BLaER1 (cell line): ENCODE measurements around the gene DPYSL5.

Experiments
- H3K27ac ChIP-seq: shearing (Covaris generic); formaldehyde crosslinking; 2 replicates; pipeline ENCODE4 v1.8.1; 2022
- H3K27me3 ChIP-seq: shearing (Covaris generic); formaldehyde crosslinking; 2 replicates; pipeline ENCODE4 v1.8.1; 2022
- H3K36me3 ChIP-seq: shearing (Covaris generic); formaldehyde crosslinking; 2 replicates; pipeline ENCODE4 v1.8.1; 2022
- H3K4me1 ChIP-seq: shearing (Covaris generic); formaldehyde crosslinking; 2 replicates; pipeline ENCODE4 v1.8.1; 2022
- H3K4me2 ChIP-seq: shearing (Covaris generic); formaldehyde crosslinking; 2 replicates; pipeline ENCODE4 v1.8.1; 2022
- H3K4me3 ChIP-seq: shearing (Covaris generic); formaldehyde crosslinking; 2 replicates; pipeline ENCODE4 v1.8.1; 2022
- H3K9ac ChIP-seq: shearing (Covaris generic); formaldehyde crosslinking; 2 replicates; pipeline ENCODE4 v1.8.1; 2022
- H3K9me3 ChIP-seq: shearing (Covaris generic); formaldehyde crosslinking; 2 replicates; pipeline ENCODE4 v1.8.1; 2022
- H4K20me1 ChIP-seq: shearing (Covaris generic); formaldehyde crosslinking; 2 replicates; pipeline ENCODE4 v1.8.1; 2022
- Cebpa-rat ChIP-seq: shearing (Covaris generic); IDR thresholded peaks from 2 replicates; pipeline ENCODE4 v1.8.1; 2022

Gene DPYSL5

DNA sequence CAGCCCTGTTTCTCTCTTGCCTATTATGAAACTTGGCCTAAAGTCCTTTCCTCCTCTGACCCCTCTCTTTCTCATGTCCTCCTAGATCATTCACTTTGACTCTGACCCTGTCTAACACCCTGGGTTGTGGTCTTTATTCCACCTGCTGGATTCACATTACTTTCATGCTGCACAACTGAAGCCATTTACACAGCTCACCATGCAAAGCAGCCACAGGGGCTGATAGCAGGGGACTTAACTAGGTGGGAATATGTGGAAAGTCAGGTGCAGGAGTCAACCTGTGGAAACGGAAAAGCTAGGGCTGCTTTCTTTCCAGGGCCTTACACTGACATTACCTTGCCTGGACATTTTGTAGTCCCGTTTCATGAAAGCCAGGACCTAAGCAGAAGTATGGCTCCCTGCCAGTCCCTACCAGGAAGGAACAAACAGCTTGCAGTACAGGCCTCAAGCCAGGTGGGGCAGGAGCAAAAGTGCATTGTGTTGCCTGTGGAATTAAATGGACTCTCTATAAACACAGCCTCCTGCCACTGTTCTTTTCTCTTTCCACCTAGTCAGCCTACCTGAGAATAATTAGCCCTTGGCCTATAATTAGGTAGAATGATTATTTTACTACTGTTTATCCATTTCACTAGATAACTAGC is 134.3 kb downstream of the DPYSL5 start:
- Histone ChIP-seq H3K36me3 (no peaks in the 10 kb centered on the region), H3K9me3 (no peaks in the 10 kb centered on the region), H3K4me2 (no peak overlapping the region), H3K9ac (no peak overlapping the region), H3K4me3 (no peak overlapping the region), H3K27me3 (no peaks in the 10 kb centered on the region), H3K27ac (no peak overlapping the region), H3K4me1 (no peaks in the 10 kb centered on the region), H4K20me1 (peaks cover 4% of the 10 kb centered on the region; the same call in 1 of the 2 replicates)
- TF ChIP-seq Cebpa-rat: no peak

GRCh38 chr2:26983746-26984145 is 135.8 kb downstream of the DPYSL5 start:
- Histone ChIP-seq H4K20me1 (peaks cover 4% of the 10 kb centered on the region; the same call in 1 of the 2 replicates), H3K27me3 (no peaks in the 10 kb centered on the region), H3K27ac (no peak overlapping the region), H3K9ac (no peak overlapping the region), H3K4me2 (no peak overlapping the region), H3K36me3 (no peaks in the 10 kb centered on the region), H3K9me3 (no peaks in the 10 kb centered on the region), H3K4me3 (no peak overlapping the region), H3K4me1 (no peaks in the 10 kb centered on the region)
- TF ChIP-seq Cebpa-rat: no peak

- Histone ChIP-seq H3K9me3 (no peaks in the 10 kb centered on the region), H3K36me3 (no peaks in the 10 kb centered on the region), H3K4me2 (no peak overlapping the region), H3K9ac (no peak overlapping the region), H4K20me1 (peaks cover 16% of the 10 kb centered on the region; the same call in 1 of the 2 replicates), H3K27me3 (peaks cover 2% of the 10 kb centered on the region), H3K4me3 (no peak overlapping the region), H3K4me1 (no peaks in the 10 kb centered on the region; the same call in 1 of the 2 replicates), H3K27ac (no peak overlapping the region)
- TF ChIP-seq Cebpa-rat: no peak
These were observed 137.9 kb downstream of the DPYSL5 start for GRCh38 chr2:26985807-26986206.

DNA sequence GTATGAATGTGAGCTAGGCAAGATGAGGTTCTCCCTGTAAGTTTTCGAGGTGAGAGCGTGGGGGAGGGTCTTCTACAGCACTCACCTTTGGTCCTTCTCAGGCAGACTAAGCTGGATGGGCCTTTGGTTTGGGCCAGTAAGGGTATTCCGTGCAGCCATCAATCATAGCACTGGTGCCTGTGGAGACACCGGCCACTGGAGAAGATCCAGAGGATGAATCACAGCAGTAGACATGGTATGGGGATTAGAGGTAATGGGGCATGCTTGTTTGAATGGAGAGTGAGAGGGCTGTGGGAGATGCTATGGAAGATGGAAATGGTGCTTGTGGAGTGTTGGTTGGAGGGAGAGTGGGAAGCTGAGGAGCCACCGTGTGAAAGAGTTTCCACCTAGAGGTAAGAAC is 138.6 kb downstream of the DPYSL5 start:
- peaks cover 20% of the 10 kb centered on the region; the same call in 1 of the 2 replicates for H4K20me1 ChIP-seq
- TF ChIP-seq Cebpa-rat: no peak
- no peak overlapping the region for H3K9ac ChIP-seq
- H3K4me3 ChIP-seq: no peak overlapping the region
- H3K4me1 ChIP-seq: peaks cover 7% of the 10 kb centered on the region; the same call in 1 of the 2 replicates
- H3K27ac ChIP-seq: no peak overlapping the region
- H3K4me2 ChIP-seq: no peak overlapping the region
- no peaks in the 10 kb centered on the region for H3K9me3 ChIP-seq
- peaks cover 7% of the 10 kb centered on the region for H3K27me3 ChIP-seq
- H3K36me3 ChIP-seq: no peaks in the 10 kb centered on the region

DNA sequence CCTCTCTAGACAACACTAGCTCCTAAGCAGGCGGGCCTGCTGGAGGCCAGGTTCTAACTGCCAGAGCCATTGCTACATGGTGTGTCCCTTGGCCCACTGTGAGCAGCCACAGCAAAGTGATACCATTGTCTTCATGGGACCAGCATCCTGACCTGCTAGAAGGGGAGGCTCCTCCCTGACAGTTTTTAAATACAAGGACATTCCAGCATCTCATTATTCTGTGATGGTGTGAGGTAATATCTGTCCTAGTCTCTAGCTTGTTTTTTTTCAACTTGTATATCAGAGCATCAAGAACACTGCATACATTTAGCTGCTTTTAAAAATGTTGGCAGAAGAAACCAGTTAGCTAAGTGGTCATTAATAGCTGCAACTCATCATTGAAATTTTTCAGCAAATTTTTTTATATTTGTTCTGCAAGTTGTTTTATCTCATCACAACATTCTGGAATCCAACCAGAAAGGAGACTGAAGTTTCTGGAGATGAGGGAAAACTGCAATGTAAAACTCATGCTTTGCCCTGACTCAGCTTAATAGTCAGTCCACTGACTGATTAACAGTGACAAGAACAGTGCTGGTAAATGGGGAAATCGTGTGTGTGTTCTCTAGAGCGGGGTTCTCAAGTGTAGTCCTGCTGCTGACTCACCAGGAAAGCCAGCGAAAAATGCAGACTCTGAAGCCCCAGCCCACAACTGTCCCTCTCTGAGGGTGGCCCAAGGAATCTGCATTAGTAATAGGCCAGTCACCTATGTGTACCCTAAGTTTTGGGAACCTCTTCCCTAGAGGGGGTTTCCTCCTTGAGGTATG is 140.3 kb downstream of the DPYSL5 start:
- H4K20me1 ChIP-seq: peaks cover 20% of the 10 kb centered on the region; the same call in 1 of the 2 replicates
- H3K4me1 ChIP-seq: peaks cover 7% of the 10 kb centered on the region; the same call in 1 of the 2 replicates
- no peaks in the 10 kb centered on the region for H3K9me3 ChIP-seq
- H3K27me3 ChIP-seq: peaks cover 7% of the 10 kb centered on the region
- no peak overlapping the region for H3K9ac ChIP-seq
- no peak overlapping the region for H3K27ac ChIP-seq
- H3K36me3 ChIP-seq: no peaks in the 10 kb centered on the region
- TF ChIP-seq Cebpa-rat: no peak
- no peak overlapping the region for H3K4me3 ChIP-seq
- H3K4me2 ChIP-seq: no peak overlapping the region

DNA sequence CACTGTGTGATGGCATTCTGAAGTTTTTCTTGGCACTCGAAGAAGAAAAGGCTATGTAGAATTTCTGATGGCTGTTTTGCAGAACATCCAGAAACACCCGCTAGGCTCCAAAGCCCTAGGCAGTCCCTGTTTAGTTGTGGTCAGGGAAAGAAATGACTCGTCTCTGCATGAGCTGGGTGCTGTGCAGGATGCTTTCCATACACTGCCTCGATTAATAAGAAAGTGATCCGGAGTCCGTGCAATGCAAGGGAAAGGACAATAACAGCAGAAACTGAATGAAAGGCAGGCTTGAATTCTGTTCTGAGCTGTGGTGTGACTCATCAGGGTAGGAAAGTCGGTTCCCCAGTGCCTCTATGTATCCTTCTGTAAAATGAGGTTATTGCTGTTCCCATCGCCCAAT is 141.2 kb downstream of the DPYSL5 start:
- peaks cover 7% of the 10 kb centered on the region; the same call in 1 of the 2 replicates for H3K4me1 ChIP-seq
- no peaks in the 10 kb centered on the region for H3K9me3 ChIP-seq
- H3K4me2 ChIP-seq: no peak overlapping the region
- no peak overlapping the region for H3K9ac ChIP-seq
- no peaks in the 10 kb centered on the region for H3K36me3 ChIP-seq
- H3K4me3 ChIP-seq: no peak overlapping the region
- peaks cover 7% of the 10 kb centered on the region for H3K27me3 ChIP-seq
- no peak overlapping the region for H3K27ac ChIP-seq
- no peak for TF ChIP-seq Cebpa-rat
- peaks cover 20% of the 10 kb centered on the region; the same call in 1 of the 2 replicates for H4K20me1 ChIP-seq

- peaks cover 7% of the 10 kb centered on the region; the same call in 1 of the 2 replicates for H3K4me1 ChIP-seq
- no peak overlapping the region for H3K27ac ChIP-seq
- H3K4me3 ChIP-seq: no peak overlapping the region
- H3K27me3 ChIP-seq: peaks cover 7% of the 10 kb centered on the region
- H3K9me3 ChIP-seq: no peaks in the 10 kb centered on the region
- H3K4me2 ChIP-seq: no peak overlapping the region
- H3K36me3 ChIP-seq: no peaks in the 10 kb centered on the region
- TF ChIP-seq Cebpa-rat: no peak
- no peak overlapping the region for H3K9ac ChIP-seq
- H4K20me1 ChIP-seq: peaks cover 17% of the 10 kb centered on the region; the same call in 1 of the 2 replicates
These were observed 143.8 kb downstream of the DPYSL5 start for GRCh38 chr2:26991717-26992116.

DNA sequence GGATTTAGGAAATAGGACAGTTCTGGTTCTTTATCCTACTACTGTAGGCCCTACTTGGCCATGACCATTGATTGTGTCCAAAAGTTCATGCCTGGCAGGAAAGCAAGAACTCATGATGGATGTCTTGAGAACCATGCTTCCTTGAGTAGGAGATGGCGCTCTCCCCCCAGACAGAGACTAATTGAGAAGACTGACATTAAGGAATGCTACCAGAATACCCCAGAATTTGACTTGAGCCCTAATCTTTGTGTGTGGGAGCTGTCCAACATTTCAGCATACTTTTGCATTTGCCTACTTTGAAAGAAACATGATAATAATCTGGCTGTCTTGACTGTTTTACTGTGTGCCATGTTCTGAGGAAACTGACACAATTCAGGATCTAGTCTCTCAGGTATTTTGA is 145.8 kb downstream of the DPYSL5 start:
- Histone ChIP-seq H3K4me1 (peaks cover 7% of the 10 kb centered on the region; the same call in 1 of the 2 replicates), H3K9me3 (no peaks in the 10 kb centered on the region), H4K20me1 (0 out of 2 replicates have a peak, but pooled peaks cover 16% of the 10 kb centered on the region), H3K27ac (no peak overlapping the region), H3K36me3 (no peaks in the 10 kb centered on the region), H3K9ac (no peak overlapping the region), H3K27me3 (peaks cover 7% of the 10 kb centered on the region), H3K4me2 (no peak overlapping the region), H3K4me3 (no peak overlapping the region)
- no peak for TF ChIP-seq Cebpa-rat

- H3K4me1 ChIP-seq: peaks cover 7% of the 10 kb centered on the region; the same call in 1 of the 2 replicates
- peaks cover 7% of the 10 kb centered on the region for H3K27me3 ChIP-seq
- H3K9ac ChIP-seq: no peak overlapping the region
- no peak overlapping the region for H3K4me2 ChIP-seq
- H4K20me1 ChIP-seq: 0 out of 2 replicates have a peak, but pooled peaks cover 7% of the 10 kb centered on the region
- TF ChIP-seq Cebpa-rat: no peak
- no peak overlapping the region for H3K4me3 ChIP-seq
- H3K36me3 ChIP-seq: no peaks in the 10 kb centered on the region
- no peaks in the 10 kb centered on the region for H3K9me3 ChIP-seq
- no peak overlapping the region for H3K27ac ChIP-seq
These were observed 147.1 kb downstream of the DPYSL5 start for GRCh38 chr2:26994983-26995382.

DNA sequence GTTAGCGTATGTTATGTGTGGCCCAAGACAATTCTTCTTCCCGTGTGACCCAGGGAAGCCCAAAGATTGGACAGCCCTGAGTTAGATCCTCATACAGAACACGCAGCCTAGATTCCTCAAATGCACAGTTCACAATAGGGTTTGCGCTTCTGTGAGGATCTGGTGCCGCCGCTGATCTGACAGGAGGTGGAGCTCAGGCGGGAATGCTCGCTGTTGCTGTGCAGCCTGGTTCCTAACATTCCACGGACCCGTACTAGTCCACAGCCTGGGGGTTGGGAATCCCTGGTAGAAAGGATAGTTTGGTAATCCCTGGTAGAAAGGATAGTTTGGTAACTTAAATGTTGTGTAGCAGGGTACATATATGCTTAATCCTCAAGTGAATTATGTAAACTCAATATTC is 149.5 kb downstream of the DPYSL5 start:
- H3K36me3 ChIP-seq: no peaks in the 10 kb centered on the region
- no peaks in the 10 kb centered on the region for H4K20me1 ChIP-seq
- H3K27me3 ChIP-seq: no peaks in the 10 kb centered on the region
- H3K9ac ChIP-seq: no peak overlapping the region
- no peak overlapping the region for H3K4me3 ChIP-seq
- H3K27ac ChIP-seq: no peak overlapping the region
- H3K4me2 ChIP-seq: no peak overlapping the region
- H3K4me1 ChIP-seq: no peaks in the 10 kb centered on the region
- H3K9me3 ChIP-seq: no peaks in the 10 kb centered on the region
- no peak for TF ChIP-seq Cebpa-rat
